HCT116 (cell line): ENCODE results near the gene IL36RN. TPM values are rescaled to one million over a fixed set of nuclear protein-coding genes. Genes with fewer than 3 reads are reported as not detected.

Experiments
- ATAC-seq: fragments of 200-7000 bp; cut with Tn5 transposase; 2 replicates; pipeline ENCODE4 v1.9.1; 2020; ENCODE audit warnings: mild to moderate bottlenecking, moderate library complexity
- BruUV-seq: library from RNA; stranded (reverse); fragments of 400-500 nt; replicated peaks from 2 replicates; lab custom pipeline; 2021; lab: Mats Ljungman, UMichigan
- CTCF ChIA-PET: fragments of 300-600 bp; sonication (Branson Sonifier 250); formaldehyde crosslinking; loops from one replicate; lab custom pipeline; 2021; ENCODE audit warnings: antibody characterized with exemption; lab: Charles Lee
- POLR2A ChIA-PET: fragments of 300-600, 350-600 bp; sonication (Branson Sonifier 250); formaldehyde crosslinking; loops from one replicate; lab custom pipeline; 2021; ENCODE audit warnings: antibody characterized with exemption; lab: Charles Lee
- RAD21 ChIA-PET, 2 experiments: fragments of 300-600 bp; sonication (Branson Sonifier 250); formaldehyde crosslinking; loops; one replicate each; lab custom pipeline; 2023; ENCODE audit warnings: low total read pairs in 2 of 2; ENCODE audit not compliant: uncharacterized antibody in 2 of 2, unreplicated experiment in 2 of 2, low non-redundant PET in 1 of 2; lab: Charles Lee
- DNase-seq: peaks from one replicate; pipeline ENCODE4 v3.0.0-alpha.2; 2010; ENCODE audit warnings: low read depth, low spot score
- H2AFZ ChIP-seq: fragments of 200-600 bp; shearing (Covaris generic), sonication (generic); 2 replicates; pipeline ENCODE4 v1.6.1; 2017; ENCODE audit warnings: low read depth, mixed run types, mixed read lengths, antibody characterized with exemption, low read length; ENCODE audit not compliant: poor library complexity, severe bottlenecking
- H3K27ac ChIP-seq: 2 replicates; pipeline ENCODE4 v1.5.1; 2012; ENCODE audit warnings: low read depth, low read length
- H3K27me3 ChIP-seq: fragments of 200-600 bp; sonication (generic); 2 replicates; pipeline ENCODE4 v1.6.1; 2016; ENCODE audit warnings: mixed run types, low read length, mixed read lengths; ENCODE audit not compliant: insufficient read depth
- H3K36me3 ChIP-seq, 2 experiments: fragments of 200-500 bp in 1 of 2; fragments of 200-600 bp in 1 of 2; sonication (Bioruptor generic) in 1 of 2; sonication (generic) in 1 of 2; 2 replicates each; pipeline versions ENCODE4 v1.5.1 to v1.6.1; 2014 to 2016; ENCODE audit warnings: low read length in 2 of 2, inconsistent platforms in 1 of 2, mixed read lengths in 1 of 2, mixed run types in 1 of 2; ENCODE audit not compliant: insufficient read depth in 2 of 2, control insufficient read depth in 1 of 2
- H3K4me1 ChIP-seq, 2 experiments: fragments of 200-600 bp in 1 of 2; sonication (generic) in 1 of 2; 2 replicates each; pipeline versions ENCODE4 v1.5.1 to v1.6.1; 2012 to 2017; ENCODE audit warnings: low read length in 2 of 2, inconsistent platforms in 1 of 2, mild to moderate bottlenecking in 1 of 2, mixed read lengths in 1 of 2, mixed run types in 1 of 2, moderate library complexity in 1 of 2; ENCODE audit not compliant: insufficient read depth in 2 of 2, control insufficient read depth in 1 of 2
- H3K4me2 ChIP-seq: fragments of 200-600 bp; sonication (generic); 2 replicates; pipeline ENCODE4 v1.6.1; 2017; ENCODE audit warnings: mixed run types, low read length, mixed read lengths
- H3K4me3 ChIP-seq, 2 experiments: fragments of 200-600 bp in 1 of 2; sonication (generic) in 1 of 2; replicated peaks in 1 of 2; 2 replicates each; pipeline ENCODE4 v1.5.1; 2011 to 2016; ENCODE audit warnings: low read length in 2 of 2, control low read depth in 1 of 2, low read depth in 1 of 2, mild to moderate bottlenecking in 1 of 2, mixed read lengths in 1 of 2, mixed run types in 1 of 2
- H3K79me2 ChIP-seq: fragments of 200-600 bp; sonication (generic); 2 replicates; pipeline ENCODE4 v1.6.1; 2017; ENCODE audit warnings: mild to moderate bottlenecking, mixed run types, low read length, moderate library complexity, mixed read lengths; ENCODE audit not compliant: insufficient read depth
- H3K9ac ChIP-seq: fragments of 200-600 bp; sonication (generic); 2 replicates; pipeline ENCODE4 v1.6.1; 2016; ENCODE audit warnings: low read length, mixed read lengths
- H3K9me2 ChIP-seq: fragments of 200-600 bp; sonication (generic), shearing (Covaris generic); 2 replicates; pipeline ENCODE4 v1.6.1; 2017; ENCODE audit warnings: mixed run types, mild to moderate bottlenecking, moderate library complexity; ENCODE audit not compliant: insufficient read depth
- H3K9me3 ChIP-seq, 2 experiments: fragments of 200-500 bp in 1 of 2; fragments of 200-600 bp in 1 of 2; sonication (Bioruptor generic) in 1 of 2; sonication (generic) in 1 of 2; 2 replicates each; pipeline ENCODE4 v1.6.1; 2014 to 2017; ENCODE audit warnings: low read length in 2 of 2, mixed read lengths in 2 of 2, inconsistent platforms in 1 of 2, low read depth in 1 of 2, mild to moderate bottlenecking in 1 of 2, mixed run types in 1 of 2, moderate library complexity in 1 of 2; ENCODE audit not compliant: control insufficient read depth in 1 of 2, insufficient read depth in 1 of 2
- H4K20me1 ChIP-seq: fragments of 200-600 bp; sonication (generic), shearing (Covaris generic); 2 replicates; pipeline ENCODE4 v1.6.1; 2017; ENCODE audit warnings: mixed run types, mild to moderate bottlenecking, moderate library complexity; ENCODE audit not compliant: insufficient read depth
- ATF3 ChIP-seq: IDR thresholded peaks from 2 replicates; pipeline ENCODE4 v1.6.1; 2012
- CBX3 ChIP-seq: IDR thresholded peaks from 2 replicates; pipeline ENCODE4 v1.6.1; 2012; ENCODE audit warnings: low read depth
- CTCF ChIP-seq, 3 experiments: fragments of 200-600 bp in 1 of 3; sonication (generic) in 1 of 3; IDR thresholded peaks in 2 of 3; conservative IDR thresholded peaks in 1 of 3; 2 replicates each; pipeline ENCODE4 v1.5.1; 2012 to 2017; ENCODE audit warnings: low read depth in 2 of 3, low read length in 2 of 3, antibody characterized with exemption in 1 of 3, borderline replicate concordance in 1 of 3, control low read depth in 1 of 3, mild to moderate bottlenecking in 1 of 3, mixed read lengths in 1 of 3, mixed run types in 1 of 3, moderate library complexity in 1 of 3; ENCODE audit not compliant: insufficient read depth in 1 of 3
- EGR1 ChIP-seq: IDR thresholded peaks from 2 replicates; pipeline ENCODE4 v1.6.1; 2012; ENCODE audit warnings: low read depth
- ELF1 ChIP-seq: IDR thresholded peaks from 2 replicates; pipeline ENCODE4 v1.6.1; 2012; ENCODE audit warnings: low read depth, borderline replicate concordance
- EZH2 ChIP-seq: fragments of 200-600 bp; sonication (generic); IDR thresholded peaks from 2 replicates; pipeline ENCODE4 v1.6.1; 2017; ENCODE audit warnings: antibody characterized with exemption, mixed run types
- EZH2phosphoT487 ChIP-seq: fragments of 200-600 bp; IDR thresholded peaks from 2 replicates; pipeline ENCODE4 v1.6.1; 2018; ENCODE audit warnings: antibody characterized with exemption, borderline replicate concordance
- FOSL1 ChIP-seq: IDR thresholded peaks from 2 replicates; pipeline ENCODE4 v1.6.1; 2012; ENCODE audit warnings: low read depth
- JUND ChIP-seq: IDR thresholded peaks from 2 replicates; pipeline ENCODE4 v1.6.1; 2012
- MAX ChIP-seq: IDR thresholded peaks from 2 replicates; pipeline ENCODE4 v1.6.1; 2012
- RAD21 ChIP-seq: IDR thresholded peaks from 2 replicates; pipeline ENCODE4 v1.6.1; 2012; ENCODE audit warnings: low read depth, mild to moderate bottlenecking
- SIN3A ChIP-seq: IDR thresholded peaks from 2 replicates; pipeline ENCODE4 v1.6.1; 2012; ENCODE audit warnings: low read depth
- SP1 ChIP-seq: IDR thresholded peaks from 2 replicates; pipeline ENCODE4 v1.6.1; 2012; ENCODE audit warnings: low read depth
- ZBTB33 ChIP-seq: IDR thresholded peaks from 2 replicates; pipeline ENCODE4 v1.6.1; 2011; ENCODE audit warnings: mild to moderate bottlenecking, low read length, moderate library complexity; ENCODE audit not compliant: insufficient replicate concordance; ENCODE audit errors: extremely low read depth
- ZFX ChIP-seq: fragments of 450-650 bp; IDR thresholded peaks from 2 replicates; pipeline ENCODE4 v1.6.1; 2017
- intact Hi-C: fragments of 100-400 bp; cut with micrococcal nuclease; formaldehyde crosslinking; loops from 2 replicates; pipeline ENCODE4 v1.10.0; 2022
- total RNA-seq: library from RNA; stranded (reverse); gene quantifications from one replicate; pipeline ENCODE4 v1.2.1, GENCODE V29; 2021; ENCODE audit not compliant: unreplicated experiment

IL36RN gene
- total RNA-seq, 1 experiment from 2014 or later = not detected

- Histone ChIP-seq H3K27ac (no peak overlapping the region), H3K79me2 (no peaks in the 10 kb centered on the region), H2AFZ (no peak overlapping the region), H4K20me1 (no peaks in the 10 kb centered on the region), H3K4me3 (no peak overlapping the region), H3K9me2 (no peaks in the 10 kb centered on the region), H3K9ac (no peak overlapping the region), H3K4me2 (no peak overlapping the region), H3K27me3 (no peaks in the 10 kb centered on the region), H3K36me3 (no peaks in the 10 kb centered on the region), H3K4me1 (no peaks in the 10 kb centered on the region), H3K9me3 (no peaks in the 10 kb centered on the region)
- POLR2A ChIA-PET = no interaction called here
- intact Hi-C loops = no loop called here
- no TSS peak for BruUV-seq
- CTCF ChIA-PET = no interaction called here
- ATAC-seq (no peak), DNase-seq (no peak)
- TF ChIP-seq SP1 (no peak), SIN3A (no peak), JUND (no peak), MAX (no peak)
- RAD21 ChIA-PET = no interaction called here
Observed at GRCh38 chr2:113015655-113016054, 43.3 kb upstream of the IL36RN start.

GRCh38 chr2:113018509-113018908 is 40.5 kb upstream of the IL36RN start:
- ChIA-PET RAD21 (no interaction called here), POLR2A (no interaction called here), CTCF (no interaction called here)
- DNase-seq = no peak
- intact Hi-C loops = no loop called here
- Histone ChIP-seq H3K4me1 (no peaks in the 10 kb centered on the region), H3K9me3 (no peaks in the 10 kb centered on the region), H3K9me2 (no peaks in the 10 kb centered on the region), H2AFZ (no peak overlapping the region), H3K4me2 (no peak overlapping the region), H3K27ac (no peak overlapping the region), H3K79me2 (no peaks in the 10 kb centered on the region), H3K36me3 (no peaks in the 10 kb centered on the region), H3K4me3 (no peak overlapping the region), H3K27me3 (peaks cover 12% of the 10 kb centered on the region; the same call in 1 of the 2 replicates), H4K20me1 (no peaks in the 10 kb centered on the region), H3K9ac (no peak overlapping the region)
- no peak for ATAC-seq
- BruUV-seq = no TSS peak
- TF ChIP-seq CBX3 (no peak), FOSL1 (no peak), JUND (no peak), CTCF (IDR thresholded peaks at IDR 0.05 in 2 of 3, conservative IDR thresholded peaks at IDR 0.05 in 1 of 3; ENCODE audit: borderline replicate concordance in 1 of 3, insufficient read depth in 1 of 3, low read depth in 2 of 3, low read length in 2 of 3) (no peak), ELF1 (no peak), EZH2 (no peak), EGR1 (no peak), ZBTB33 (no peak), ATF3 (no peak), EZH2phosphoT487 (no peak), ZFX (no peak), RAD21 (no peak), MAX (no peak), SIN3A (no peak)
